NB4 (cell line): Measurements from ENCODE around the gene DGKG.

Experiments used
- DNase-seq: peaks from one replicate; pipeline ENCODE4 v3.0.0; 2010; ENCODE audit warnings: low read depth
- H3K4me3 ChIP-seq: one replicate; pipeline ENCODE4 v1.5.1; 2011; ENCODE audit warnings: mild to moderate bottlenecking, low read depth, low read length, moderate library complexity
- MYC ChIP-seq: IDR thresholded peaks from 2 replicates; pipeline ENCODE4 v1.6.1; 2011; ENCODE audit warnings: low read depth, low read length
- POLR2A ChIP-seq: IDR thresholded peaks from 2 replicates; pipeline ENCODE4 v1.6.1; 2011; ENCODE audit warnings: mild to moderate bottlenecking; ENCODE audit not compliant: insufficient read length; ENCODE audit errors: extremely low read depth
- TF ChIP-seq, protein P1 (sequence below): IDR thresholded peaks from one replicate; pipeline ENCODE4 v1.5.1; 2012; ENCODE audit warnings: low read depth, low read length
- TF ChIP-seq, protein P2 (sequence below): IDR thresholded peaks from 2 replicates; pipeline ENCODE4 v1.6.1; 2011; ENCODE audit warnings: low read depth, low read length

Gene DGKG

DNA sequence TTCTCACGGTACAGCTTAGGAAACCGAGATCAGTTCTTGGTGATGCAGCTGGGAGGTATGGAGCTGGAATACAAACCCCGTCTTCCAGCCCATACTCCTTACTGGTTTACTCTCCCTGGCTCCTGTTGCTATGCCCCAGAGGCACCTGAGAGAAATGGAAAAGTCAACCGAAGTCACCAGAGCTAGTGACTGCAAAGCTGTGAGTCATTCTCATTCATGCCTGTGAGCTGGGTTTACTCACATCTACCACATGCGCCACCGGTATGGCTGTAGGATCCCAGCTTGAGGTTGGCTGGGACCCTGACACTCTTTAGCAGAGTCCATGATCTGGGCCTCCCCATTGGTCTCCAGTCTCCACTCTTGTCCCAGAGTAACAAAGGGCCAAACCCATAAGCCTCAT is 141.7 kb downstream of the DGKG start:
- DNase-seq = no peak
- no peak for TF ChIP-seq MYC
- TF ChIP-seq, protein P1, sequence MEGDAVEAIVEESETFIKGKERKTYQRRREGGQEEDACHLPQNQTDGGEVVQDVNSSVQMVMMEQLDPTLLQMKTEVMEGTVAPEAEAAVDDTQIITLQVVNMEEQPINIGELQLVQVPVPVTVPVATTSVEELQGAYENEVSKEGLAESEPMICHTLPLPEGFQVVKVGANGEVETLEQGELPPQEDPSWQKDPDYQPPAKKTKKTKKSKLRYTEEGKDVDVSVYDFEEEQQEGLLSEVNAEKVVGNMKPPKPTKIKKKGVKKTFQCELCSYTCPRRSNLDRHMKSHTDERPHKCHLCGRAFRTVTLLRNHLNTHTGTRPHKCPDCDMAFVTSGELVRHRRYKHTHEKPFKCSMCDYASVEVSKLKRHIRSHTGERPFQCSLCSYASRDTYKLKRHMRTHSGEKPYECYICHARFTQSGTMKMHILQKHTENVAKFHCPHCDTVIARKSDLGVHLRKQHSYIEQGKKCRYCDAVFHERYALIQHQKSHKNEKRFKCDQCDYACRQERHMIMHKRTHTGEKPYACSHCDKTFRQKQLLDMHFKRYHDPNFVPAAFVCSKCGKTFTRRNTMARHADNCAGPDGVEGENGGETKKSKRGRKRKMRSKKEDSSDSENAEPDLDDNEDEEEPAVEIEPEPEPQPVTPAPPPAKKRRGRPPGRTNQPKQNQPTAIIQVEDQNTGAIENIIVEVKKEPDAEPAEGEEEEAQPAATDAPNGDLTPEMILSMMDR = no peak
- no peak for TF ChIP-seq POLR2A
- TF ChIP-seq, protein P2, sequence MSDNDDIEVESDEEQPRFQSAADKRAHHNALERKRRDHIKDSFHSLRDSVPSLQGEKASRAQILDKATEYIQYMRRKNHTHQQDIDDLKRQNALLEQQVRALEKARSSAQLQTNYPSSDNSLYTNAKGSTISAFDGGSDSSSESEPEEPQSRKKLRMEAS = no peak
- no peak overlapping the region for H3K4me3 ChIP-seq

DNA sequence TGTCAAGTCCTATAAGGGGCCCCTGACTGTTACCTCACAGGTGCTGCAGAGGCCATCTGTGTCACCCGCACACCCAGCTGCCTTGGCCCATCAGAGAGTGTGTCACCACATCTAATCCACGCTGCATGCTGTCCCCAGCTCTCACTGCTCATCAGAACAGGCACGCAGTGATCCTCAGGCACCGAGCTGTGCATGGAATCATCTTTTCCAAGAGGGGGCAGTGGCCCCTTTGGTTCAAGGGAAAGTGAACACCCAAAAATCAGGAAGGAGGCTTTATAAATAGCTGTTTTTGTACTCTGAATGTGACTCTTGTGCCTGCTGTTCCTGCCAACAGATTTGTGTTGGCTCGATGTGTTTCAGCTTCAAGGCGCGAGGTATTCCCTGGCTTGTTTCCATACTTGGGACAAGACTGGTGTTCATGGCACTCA is 142.8 kb downstream of the DGKG start:
- TF ChIP-seq POLR2A (no peak), MYC (no peak)
- TF ChIP-seq, protein P2 = no peak
- TF ChIP-seq, protein P1 = no peak
- no peak for DNase-seq
- H3K4me3 ChIP-seq = no peak overlapping the region

DNA sequence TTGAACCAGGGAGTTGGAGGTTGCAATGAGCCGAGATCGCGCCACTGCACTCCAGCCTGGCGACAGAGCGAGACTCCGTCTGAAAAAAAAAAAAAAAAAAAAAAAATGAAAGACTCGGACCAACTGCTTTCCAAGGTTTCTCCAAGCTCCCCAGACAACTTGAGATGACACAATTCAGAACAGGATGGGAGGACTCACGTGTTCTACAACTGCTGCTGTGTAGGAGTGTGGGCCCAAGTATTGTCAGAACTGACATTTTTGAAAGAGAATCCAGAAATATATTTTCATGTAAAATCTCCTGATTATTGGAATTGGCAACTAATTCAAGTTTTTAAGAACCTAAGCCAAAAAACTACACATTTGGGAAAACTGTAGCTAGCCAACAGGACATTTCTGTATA is 143.6 kb downstream of the DGKG start:
- no peak for DNase-seq
- no peak overlapping the region for H3K4me3 ChIP-seq
- TF ChIP-seq, protein P2 = no peak
- TF ChIP-seq MYC (no peak), POLR2A (no peak)
- TF ChIP-seq, protein P1 = no peak

DNA sequence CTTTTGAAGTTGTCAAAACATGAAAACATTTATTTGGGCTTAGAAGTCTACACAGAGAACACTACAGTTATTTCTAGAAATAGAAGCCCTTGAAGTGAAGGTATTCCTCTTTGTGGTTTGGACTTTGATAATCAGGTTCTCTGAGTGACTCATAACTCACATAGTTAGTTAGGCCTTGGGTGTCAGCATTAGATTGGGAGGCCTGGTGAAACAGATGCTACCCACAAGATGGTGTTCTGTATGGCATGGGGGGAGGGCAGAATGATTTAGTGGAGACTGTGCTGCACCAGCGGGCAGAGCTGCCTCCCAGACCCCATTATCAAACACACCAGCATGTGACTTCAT is 144.2 kb downstream of the DGKG start:
- TF ChIP-seq, protein P2 = no peak
- TF ChIP-seq, protein P1 = no peak
- TF ChIP-seq MYC (no peak), POLR2A (no peak)
- DNase-seq = no peak

DNA sequence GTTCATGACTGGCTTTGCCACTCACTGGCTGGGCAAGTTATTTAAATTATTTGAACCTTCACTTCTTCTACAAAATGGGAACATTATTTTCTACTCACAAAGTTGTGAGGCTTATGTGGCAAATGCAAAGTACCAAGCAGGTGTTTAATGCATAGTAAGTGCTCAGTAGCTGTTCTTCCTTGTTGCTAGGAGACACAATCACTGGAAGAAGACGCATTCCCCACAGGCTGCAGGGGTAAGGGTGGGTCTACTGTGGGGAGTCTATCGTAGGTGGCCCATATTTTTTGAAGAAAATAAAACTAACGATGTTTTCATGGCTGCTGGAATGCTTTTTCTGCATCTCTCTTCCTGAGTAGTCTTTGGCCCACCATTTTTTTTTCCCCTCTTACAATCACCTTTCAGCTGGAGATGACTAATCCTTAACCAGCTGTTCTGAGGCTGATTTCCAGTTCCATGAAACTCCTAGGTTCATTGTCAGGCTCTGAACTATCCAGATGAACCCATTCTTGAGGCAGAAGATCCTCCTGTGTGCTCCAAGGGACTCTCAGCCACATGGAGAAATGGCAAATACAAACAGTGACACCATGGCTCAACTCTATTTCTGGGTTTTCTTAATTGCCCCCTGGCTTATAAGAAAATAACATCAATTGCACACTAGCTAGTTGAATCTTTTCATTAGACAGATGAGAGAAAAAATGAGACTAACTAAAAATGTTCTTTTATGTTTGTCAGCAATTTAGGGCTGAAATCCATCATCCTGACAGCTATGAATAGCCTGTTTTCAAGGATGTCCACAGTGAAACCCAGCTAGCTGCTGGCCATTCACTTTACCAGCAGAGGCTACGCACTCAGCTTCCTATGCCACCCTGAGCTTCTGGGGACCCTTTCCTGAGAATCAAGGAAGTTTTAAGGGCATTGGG is 144.9 kb downstream of the DGKG start:
- TF ChIP-seq, protein P2 = no peak

More for the DNA sequence above, 144.2 kb downstream of the DGKG start:
- no peak overlapping the region for H3K4me3 ChIP-seq

DNA sequence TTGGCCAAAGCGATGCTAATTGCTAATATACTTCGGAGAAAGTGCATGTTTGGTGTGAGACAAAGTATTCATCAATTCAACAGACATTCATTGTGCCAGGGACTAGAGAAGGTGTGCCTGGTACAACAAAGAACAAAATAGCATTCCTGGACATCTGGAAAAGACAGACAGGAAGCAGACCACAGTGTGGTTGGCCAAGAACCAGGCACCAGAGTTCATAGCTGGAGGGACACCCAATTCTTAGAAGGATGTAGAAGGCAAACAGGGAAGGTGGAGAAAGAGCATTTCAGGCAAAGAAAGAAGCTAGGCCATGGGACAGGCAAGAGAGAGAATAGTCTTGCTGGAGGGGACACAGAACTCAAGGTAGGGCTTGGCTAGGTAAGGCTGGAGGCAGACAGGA is 147.4 kb downstream of the DGKG start:
- H3K4me3 ChIP-seq = no peak overlapping the region
- DNase-seq = no peak
- TF ChIP-seq, protein P1 = no peak

More for the DNA sequence above, 144.9 kb downstream of the DGKG start:
- H3K4me3 ChIP-seq = no peak overlapping the region
- DNase-seq = no peak
